Activated CD4-positive, alpha-beta memory T cell treated with anti-CD3 and anti-CD28 coated beads for 36 hours (primary cell): ENCODE data around the gene SNX24. TPM values are rescaled to one million over a fixed set of nuclear protein-coding genes. Genes with fewer than 3 reads are reported as not detected.
"Not testable (repeated sequence)": the region's sequence is repeated elsewhere in the genome, so short reads cannot be mapped to it uniquely, and the experiment has no call there.

ENCODE experiments used
- CTCF ChIA-PET: fragments of 350-600 bp; sonication (Branson Sonifier 250); formaldehyde crosslinking; loops from one replicate; lab custom pipeline; 2021; ENCODE audit warnings: antibody characterized with exemption, inconsistent platforms; lab: Charles Lee
- POLR2A ChIA-PET: fragments of 350-600 bp; sonication (Branson Sonifier 250); formaldehyde crosslinking; loops from one replicate; lab custom pipeline; 2021; ENCODE audit warnings: antibody characterized with exemption; lab: Charles Lee
- DNase-seq: peaks from one replicate; pipeline ENCODE4 v3.0.0-alpha.2; 2020
- H3K27ac Mint-ChIP-seq: one replicate; pipeline ENCODE4 v1.8.0; 2021; ENCODE audit warnings: mixed read lengths
- H3K27me3 Mint-ChIP-seq: one replicate; pipeline ENCODE4 v1.8.0; 2021; ENCODE audit warnings: mixed read lengths
- H3K36me3 Mint-ChIP-seq: one replicate; pipeline ENCODE4 v1.8.0; 2021; ENCODE audit warnings: mixed read lengths
- H3K4me1 Mint-ChIP-seq: one replicate; pipeline ENCODE4 v1.8.0; 2021; ENCODE audit warnings: low read depth, mixed read lengths
- H3K4me3 Mint-ChIP-seq: one replicate; pipeline ENCODE4 v1.8.0; 2021; ENCODE audit warnings: mild to moderate bottlenecking, mixed read lengths
- H3K9me3 Mint-ChIP-seq: one replicate; pipeline ENCODE4 v1.8.0; 2021; ENCODE audit warnings: mixed read lengths
- intact Hi-C: fragments of 100-400 bp; cut with micrococcal nuclease; formaldehyde crosslinking; loops from one replicate; pipeline ENCODE4 v1.15.1; 2023
- total RNA-seq, 2 experiments: library from RNA; stranded (reverse); gene quantifications; one replicate each; pipeline ENCODE4 v1.2.3, GENCODE V29; 2021

SNX24 gene
- total RNA-seq, 2 experiments from 2014 or later = 6.4 to 7.5 TPM

- Mint-ChIP-seq H3K4me1 (no peaks in the 10 kb centered on the region), H3K4me3 (no peak overlapping the region), H3K9me3 (no peaks in the 10 kb centered on the region), H3K36me3 (peaks cover 3% of the 10 kb centered on the region), H3K27me3 (no peaks in the 10 kb centered on the region), H3K27ac (no peak overlapping the region)
- ChIA-PET POLR2A (no interaction called here), CTCF (no interaction called here)
- DNase-seq = no peak
- intact Hi-C loops = no loop called here
These were observed 102.4 kb downstream of the SNX24 start for GRCh38 chr5:122947772-122948171.

DNA sequence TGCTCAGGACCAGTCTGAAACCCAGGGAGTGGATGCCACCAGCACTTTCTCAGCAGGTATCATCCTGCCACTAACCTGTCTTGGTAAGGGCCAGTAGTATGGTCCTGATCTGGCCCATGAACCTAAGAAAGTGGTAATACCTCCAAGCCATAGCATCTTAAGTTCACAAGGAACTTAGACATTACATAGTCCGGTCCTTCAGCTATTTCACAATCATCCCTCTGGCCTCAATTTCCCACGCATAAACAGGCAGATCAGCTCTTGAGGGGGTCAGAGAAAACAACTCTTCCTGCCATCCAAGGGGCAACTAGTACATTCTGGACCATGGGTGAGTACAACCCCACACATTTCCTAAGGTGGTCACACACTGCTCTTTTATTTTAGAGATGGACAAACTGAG, 102.9 kb downstream of the SNX24 start:
- intact Hi-C loops = no loop called here
- Mint-ChIP-seq H3K4me3 (no peak overlapping the region), H3K27ac (no peak overlapping the region), H3K27me3 (no peaks in the 10 kb centered on the region), H3K36me3 (peaks cover 3% of the 10 kb centered on the region), H3K9me3 (no peaks in the 10 kb centered on the region), H3K4me1 (no peaks in the 10 kb centered on the region)
- ChIA-PET CTCF (no interaction called here), POLR2A (no interaction called here)
- no peak for DNase-seq

GRCh38 chr5:122951658-122952057, 106.2 kb downstream of the SNX24 start:
- H3K27ac Mint-ChIP-seq = no peak overlapping the region
- H3K36me3 Mint-ChIP-seq = peaks cover 2% of the 10 kb centered on the region
- no peaks in the 10 kb centered on the region for H3K27me3 Mint-ChIP-seq
- no peak for DNase-seq
- no peak overlapping the region for H3K4me3 Mint-ChIP-seq
- H3K4me1 Mint-ChIP-seq = no peaks in the 10 kb centered on the region
- POLR2A ChIA-PET = no interaction called here
- intact Hi-C loops = no loop called here
- CTCF ChIA-PET = no interaction called here
- H3K9me3 Mint-ChIP-seq = no peaks in the 10 kb centered on the region

- Mint-ChIP-seq H3K9me3 (peaks cover 7% of the 10 kb centered on the region), H3K27me3 (no peaks in the 10 kb centered on the region), H3K27ac (no peak overlapping the region), H3K4me1 (no peaks in the 10 kb centered on the region), H3K36me3 (peaks cover 9% of the 10 kb centered on the region), H3K4me3 (no peak overlapping the region)
- ChIA-PET POLR2A (no interaction called here), CTCF (no interaction called here)
- intact Hi-C loops = no loop called here
- no peak for DNase-seq
These were observed 109.3 kb downstream of the SNX24 start for GRCh38 chr5:122954719-122955118.

DNA sequence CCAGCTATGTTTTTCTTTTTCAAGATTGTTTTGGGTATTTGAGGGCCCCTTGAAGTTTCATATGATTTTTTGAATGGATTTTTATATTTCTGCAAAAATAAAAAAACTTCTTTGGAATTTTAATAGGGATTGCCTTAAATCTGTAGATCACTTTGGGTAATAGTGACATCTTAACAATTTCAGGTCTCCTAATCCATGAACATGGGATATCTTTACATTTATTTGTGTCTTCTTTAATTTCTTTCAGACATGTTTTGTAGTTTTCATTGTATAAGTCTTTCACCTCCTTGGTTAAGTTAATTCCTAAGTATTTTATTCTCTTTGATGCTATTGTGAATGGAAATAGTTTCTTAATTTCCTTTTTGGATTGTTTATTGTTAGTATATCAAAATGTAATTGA, 112.0 kb downstream of the SNX24 start:
- intact Hi-C loops = no loop called here
- Mint-ChIP-seq H3K9me3 (peaks cover 7% of the 10 kb centered on the region), H3K4me3 (no peak overlapping the region), H3K36me3 (peaks cover 9% of the 10 kb centered on the region), H3K27me3 (no peaks in the 10 kb centered on the region), H3K27ac (no peak overlapping the region), H3K4me1 (no peaks in the 10 kb centered on the region)
- ChIA-PET CTCF (no interaction called here), POLR2A (no interaction called here)
- no peak for DNase-seq

GRCh38 chr5:122959740-122960445, 114.5 kb downstream of the SNX24 start:
- Mint-ChIP-seq H3K9me3 (peaks cover 7% of the 10 kb centered on the region), H3K4me1 (no peaks in the 10 kb centered on the region), H3K27ac (no peak overlapping the region), H3K4me3 (no peak overlapping the region), H3K27me3 (no peaks in the 10 kb centered on the region), H3K36me3 (peaks cover 9% of the 10 kb centered on the region)
- DNase-seq = no peak
- intact Hi-C loops = no loop called here
- CTCF ChIA-PET = no interaction called here
- POLR2A ChIA-PET = no interaction called here

GRCh38 chr5:122963305-122963704, 117.9 kb downstream of the SNX24 start:
- Mint-ChIP-seq H3K9me3 (no peaks in the 10 kb centered on the region), H3K4me3 (no peak overlapping the region), H3K27me3 (no peaks in the 10 kb centered on the region), H3K36me3 (peaks cover 2% of the 10 kb centered on the region), H3K4me1 (no peaks in the 10 kb centered on the region), H3K27ac (no peak overlapping the region)
- ChIA-PET CTCF (no interaction called here), POLR2A (no interaction called here)
- DNase-seq = no peak
- intact Hi-C loops = no loop called here

DNA sequence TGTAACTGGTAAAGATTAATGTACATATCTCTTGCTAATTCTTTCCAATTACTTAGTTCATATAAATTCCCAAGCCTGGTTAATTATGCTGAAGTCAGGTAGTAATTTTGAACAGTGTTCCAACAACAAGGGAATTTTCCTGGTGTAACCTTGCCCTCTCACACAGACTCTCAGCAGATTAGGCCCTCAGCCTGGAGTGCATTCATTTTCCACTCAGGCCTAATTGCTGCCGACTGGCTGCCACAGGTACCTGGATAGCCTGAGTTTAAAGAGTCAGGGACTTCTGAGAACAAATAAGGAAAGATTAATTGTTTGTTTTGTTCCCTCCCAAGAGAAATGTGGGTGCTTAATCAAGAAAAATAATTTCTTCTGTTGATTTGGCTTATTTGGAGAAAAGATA, 119.7 kb downstream of the SNX24 start:
- ChIA-PET CTCF (no interaction called here), POLR2A (no interaction called here)
- Mint-ChIP-seq H3K9me3 (no peaks in the 10 kb centered on the region), H3K27me3 (no peaks in the 10 kb centered on the region), H3K36me3 (no peaks in the 10 kb centered on the region), H3K4me3 (no peak overlapping the region), H3K4me1 (no peaks in the 10 kb centered on the region), H3K27ac (no peak overlapping the region)
- DNase-seq = no peak
- intact Hi-C loops = no loop called here

DNA sequence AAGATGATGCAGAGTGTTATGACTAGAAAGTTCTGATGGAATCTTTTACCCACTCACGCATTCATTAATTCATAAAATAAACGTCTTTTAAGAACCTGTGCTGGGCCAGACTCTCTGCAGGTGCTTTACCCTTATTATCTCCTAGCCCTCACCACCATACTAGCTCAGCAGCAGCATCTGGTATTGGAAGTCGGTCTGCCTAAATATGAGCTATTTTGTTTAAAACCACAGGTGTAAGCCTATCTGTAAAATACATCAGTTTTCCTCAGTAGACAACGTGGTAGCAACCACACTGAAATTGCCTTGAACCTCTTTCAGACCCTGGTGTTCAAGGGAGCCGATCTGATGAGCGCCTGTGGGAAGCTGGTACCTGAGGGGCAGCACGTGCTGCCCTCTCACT, 121.7 kb downstream of the SNX24 start:
- no peak for DNase-seq
- H3K4me3 Mint-ChIP-seq = no peak overlapping the region
- intact Hi-C loops = no loop called here
- no peak overlapping the region for H3K27ac Mint-ChIP-seq
- H3K4me1 Mint-ChIP-seq = no peaks in the 10 kb centered on the region
- H3K36me3 Mint-ChIP-seq = peaks cover 3% of the 10 kb centered on the region
- ChIA-PET CTCF (no interaction called here), POLR2A (no interaction called here)
- H3K27me3 Mint-ChIP-seq = no peaks in the 10 kb centered on the region
- H3K9me3 Mint-ChIP-seq = no peaks in the 10 kb centered on the region

- ChIA-PET POLR2A (no interaction called here), CTCF (no interaction called here)
- no peaks in the 10 kb centered on the region for H3K27me3 Mint-ChIP-seq
- H3K4me1 Mint-ChIP-seq = no peaks in the 10 kb centered on the region
- peaks cover 3% of the 10 kb centered on the region for H3K36me3 Mint-ChIP-seq
- intact Hi-C loops = no loop called here
- no peak overlapping the region for H3K4me3 Mint-ChIP-seq
- H3K9me3 Mint-ChIP-seq = no peaks in the 10 kb centered on the region
- no peak overlapping the region for H3K27ac Mint-ChIP-seq
- DNase-seq = no peak
These were observed 122.2 kb downstream of the SNX24 start for GRCh38 chr5:122967625-122968024.

DNA sequence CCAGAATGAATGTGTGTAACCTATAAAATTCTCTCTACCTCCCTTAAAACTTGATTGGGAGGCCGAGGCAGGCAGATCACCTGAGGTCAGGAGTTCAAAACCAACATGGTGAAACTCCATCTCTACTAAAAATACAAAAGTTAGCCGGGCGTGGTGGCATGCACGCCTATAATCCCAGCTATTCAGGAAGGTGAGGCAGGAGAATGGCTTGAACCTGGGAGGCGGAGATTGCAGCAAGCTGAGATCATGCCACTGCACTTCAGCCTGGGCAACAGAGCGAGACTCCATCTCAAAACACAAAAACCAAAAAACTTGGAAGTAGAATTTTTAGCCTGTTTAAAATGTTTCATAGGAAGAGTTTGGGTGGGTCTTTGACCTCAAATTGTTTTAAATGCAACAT, 122.6 kb downstream of the SNX24 start:
- H3K27me3 Mint-ChIP-seq, H3K4me1 Mint-ChIP-seq, intact Hi-C loops, POLR2A ChIA-PET, CTCF ChIA-PET, DNase-seq, H3K9me3 Mint-ChIP-seq, H3K27ac Mint-ChIP-seq, H3K36me3 Mint-ChIP-seq, H3K4me3 Mint-ChIP-seq: not testable (repeated sequence)

- ChIA-PET POLR2A (no interaction called here), CTCF (no interaction called here)
- Mint-ChIP-seq H3K9me3 (no peaks in the 10 kb centered on the region), H3K27ac (no peak overlapping the region), H3K36me3 (peaks cover 5% of the 10 kb centered on the region), H3K27me3 (no peaks in the 10 kb centered on the region), H3K4me3 (no peak overlapping the region), H3K4me1 (no peaks in the 10 kb centered on the region)
- intact Hi-C loops = no loop called here
- no peak for DNase-seq
These were observed 125.9 kb downstream of the SNX24 start for GRCh38 chr5:122971333-122971732.

GRCh38 chr5:122972877-122973276, 127.5 kb downstream of the SNX24 start:
- Mint-ChIP-seq H3K36me3 (peaks cover 5% of the 10 kb centered on the region), H3K4me1 (no peaks in the 10 kb centered on the region), H3K4me3 (no peak overlapping the region), H3K27ac (no peak overlapping the region), H3K27me3 (no peaks in the 10 kb centered on the region), H3K9me3 (no peaks in the 10 kb centered on the region)
- DNase-seq = no peak
- intact Hi-C loops = no loop called here
- ChIA-PET CTCF (no interaction called here), POLR2A (no interaction called here)
